Heart left ventricle (tissue), 16 donors: Measurements from ENCODE around the gene TNRC6B. TPM values are rescaled to one million over a fixed set of nuclear protein-coding genes. Genes with fewer than 3 reads are reported as not detected.

Source experiments
- ATAC-seq, 4 donors: fragments of 200-7000 bp; cut with Tn5 transposase; one replicate each; pipeline ENCODE4 v1.9.1; 2020 to 2022; ENCODE audit warnings: moderate library complexity in 4 of 4, mild to moderate bottlenecking in 3 of 4, moderate number of reproducible peaks in 1 of 4
- DNase-seq, 5 donors: peaks; one replicate each; pipeline ENCODE4 v3.0.0-alpha.2; 2020
- H3K27ac ChIP-seq, 12 donors: fragments of 200-600 bp; sonication (generic) in 4 of 12; one replicate each; pipeline versions ENCODE4 v1.5.0 to v1.8.0; 2016 to 2022; ENCODE audit warnings: mild to moderate bottlenecking in 2 of 12
- H3K27me3 ChIP-seq, 9 donors: fragments of 200-600 bp; sonication (generic) in 2 of 9; one replicate each; pipeline versions ENCODE4 v1.5.1 to v1.8.0; 2016 to 2022; ENCODE audit warnings: mild to moderate bottlenecking in 3 of 9
- H3K36me3 ChIP-seq, 9 donors: fragments of 200-600 bp; sonication (generic) in 2 of 9; one replicate each; pipeline versions ENCODE4 v1.5.0 to v1.8.0; 2018 to 2022; ENCODE audit warnings: mild to moderate bottlenecking in 2 of 9
- H3K4me1 ChIP-seq, 12 donors: fragments of 200-600 bp; sonication (generic) in 4 of 12; one replicate each; pipeline versions ENCODE4 v1.5.0 to v1.8.0; 2016 to 2022; ENCODE audit warnings: mild to moderate bottlenecking in 3 of 12
- H3K4me3 ChIP-seq, 12 donors: fragments of 200-600 bp; sonication (generic) in 4 of 12; one replicate each; pipeline versions ENCODE4 v1.5.0 to v1.8.0; 2017 to 2022; ENCODE audit warnings: mild to moderate bottlenecking in 9 of 12, moderate library complexity in 4 of 12
- H3K9me3 ChIP-seq, 12 donors: fragments of 200-600 bp; sonication (generic) in 4 of 12; one replicate each; pipeline versions ENCODE4 v1.5.0 to v1.8.0; 2016 to 2022; ENCODE audit warnings: mild to moderate bottlenecking in 1 of 12
- POLR2A ChIP-seq, 2 donors: fragments of 450-650 bp; IDR thresholded peaks; one replicate each; pipeline ENCODE4 v1.6.1; 2017; ENCODE audit warnings: antibody characterized with exemption in 2 of 2, mild to moderate bottlenecking in 2 of 2, moderate library complexity in 2 of 2
- WGBS, 4 donors: extraction: QIAGEN DNeasy Blood & Tissue Kit in 2 of 4; methylation state at CpG; one replicate each; pipeline versions ENCODE4 v1.1.5 to v1.1.7; 2013 to 2018; 5-methylcytosine and 5-hydroxymethylcytosine counted together
- intact Hi-C, 10 donors: fragments of 100-400 bp; cut with DNase I; formaldehyde crosslinking; loops; one replicate each; pipeline versions ENCODE4 v1.11.1 to v1.14.2; 2022
- polyA plus RNA-seq, 2 donors: library from polyadenylated mRNA; stranded (reverse); fragments of 200-250 nt; gene quantifications; one replicate each; pipeline ENCODE4 v1.2.3, GENCODE V29; 2013
- total RNA-seq, 9 donors: library from RNA; depleted of rRNA in 2 of 9; stranded (reverse); fragments of >200 nt in 2 of 9; fragmentation: NEBNext Ultra II Directional in 3 of 9; extraction: Animal tissue kit (Norgen Biotek cat#: 25700) in 3 of 9; gene quantifications; one replicate each; pipeline versions ENCODE4 v1.1.0 to v1.2.4, GENCODE V29; 2016 to 2023
- TF ChIP-seq, protein P1 (sequence below), 12 donors: fragments of 200-600 bp; sonication (generic) in 4 of 12; IDR thresholded peaks; one replicate each; pipeline versions ENCODE4 v1.5.0 to v1.8.0; 2018 to 2022; ENCODE audit warnings: antibody characterized with exemption in 12 of 12, mild to moderate bottlenecking in 5 of 12
- donor health status: ischemic (EF 13 %, LVEDD 7.1; RV severe dilation, severe dysfunction).
- donor health status: healthy with polysubstance abuse.
- donor health status: DM: no; HTN: yes; CAD: no.
- donor health status: DM: no; HTN: no; CAD: no.
- donor health status: ischemic (EF 25% LVEDD 6.9; RV normal size, moderate dysfunction).
- donor health status: ischemic (EF 25% LVEDD 5.7; RV mildly dilated, moderate dysfunction).
- donor health status: healthy.
- donor health status: DM: yes; HTN: yes; CAD: no.
- donor health status: ischemic (EF 35%, LVEDD 5.7; RV mildly dilated, moderate dysfunction).
- donor health status: nonischemic (EF 11% LVEDD 7.7; RV severe dilation, severe dysfunction).
- donor health status: DM: yes; HTN: yes; CAD: no.
- donor health status: PGD.
- donor health status: ischemic (EF 29% LVEDD 5.4; RV normal size, mild dysfunction).
- donor health status: nonischemic (EF 23%, LVEDD 6.1; RV moderate dilation, normal function).

The TNRC6B gene
- total and polyA plus RNA-seq, 11 donors = 13.2 to 62.4 (median 39.3) TPM

DNA sequence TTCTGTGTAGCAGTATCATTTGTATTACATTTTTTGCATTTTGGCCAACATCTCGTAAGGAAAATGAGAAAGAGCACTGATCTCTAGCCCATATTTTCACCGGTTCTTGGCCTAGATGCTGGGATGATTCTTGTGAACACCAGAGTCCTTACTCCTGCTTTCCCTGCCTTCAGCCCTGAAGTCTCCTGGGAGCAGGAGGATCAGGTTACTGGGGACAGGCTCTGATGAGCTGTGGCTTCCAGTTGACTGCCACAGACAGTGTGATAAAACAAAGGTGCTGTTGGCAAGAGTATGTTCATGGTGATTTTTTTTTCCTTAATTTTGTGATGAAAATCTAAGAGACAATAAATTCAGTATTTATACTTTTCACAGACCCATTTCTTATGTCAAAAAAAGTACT, 134.3 kb downstream of the TNRC6B start:
- Histone ChIP-seq H3K4me3 (no peak overlapping the region), H3K27ac (no peak overlapping the region), H3K9me3 (no peaks in the 10 kb centered on the region), H3K4me1 (peaks cover 0 to 18% (median 0%) of the 10 kb centered on the region in 12 donors), H3K36me3 (peaks cover 0 to 100% (median 99%) of the 10 kb centered on the region in 9 donors), H3K27me3 (no peaks in the 10 kb centered on the region)
- TF ChIP-seq POLR2A (IDR thresholded peaks at IDR 0.05) = no peak
- WGBS, 4 donors = 91 to 95% (median 94%) methylated on average over 2 of the region's 2 CpGs
- no peak for DNase-seq
- intact Hi-C loops = no loop called here
- ATAC-seq = no peak

DNA sequence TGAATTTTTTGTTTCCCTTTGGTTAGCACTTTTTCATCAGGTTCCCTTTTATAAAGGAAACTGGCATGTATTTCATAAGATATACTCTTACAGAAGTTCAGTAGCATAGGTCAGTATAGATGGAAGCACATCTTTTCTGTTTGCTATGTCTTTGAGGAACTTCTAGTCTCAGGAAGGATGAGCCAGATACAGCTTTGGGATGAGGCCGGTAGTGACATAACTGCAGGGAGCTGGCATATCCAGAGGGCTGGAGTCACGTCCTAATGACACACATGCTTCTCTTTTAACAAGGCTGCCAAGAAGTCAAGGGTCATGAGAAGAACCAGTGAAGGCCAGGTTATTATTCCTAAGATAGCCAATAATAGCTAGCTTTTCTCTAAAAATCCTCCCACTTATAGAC, 135.3 kb downstream of the TNRC6B start:
- intact Hi-C loops = no loop called here
- Histone ChIP-seq H3K4me3 (no peak overlapping the region), H3K9me3 (no peaks in the 10 kb centered on the region), H3K27me3 (no peaks in the 10 kb centered on the region), H3K4me1 (peaks cover 0 to 18% (median 0%) of the 10 kb centered on the region in 12 donors), H3K36me3 (peaks cover 0 to 100% (median 100%) of the 10 kb centered on the region in 9 donors), H3K27ac (peak overlapping the region in 1 of 12 donors; percentile 17)
- WGBS, 4 donors = 33 to 63% (median 43%) methylated on average over 2 of the region's 2 CpGs
- DNase-seq (no peak), ATAC-seq (no peak)
- no peak for TF ChIP-seq POLR2A (IDR thresholded peaks at IDR 0.05)
- TF ChIP-seq, protein P1, sequence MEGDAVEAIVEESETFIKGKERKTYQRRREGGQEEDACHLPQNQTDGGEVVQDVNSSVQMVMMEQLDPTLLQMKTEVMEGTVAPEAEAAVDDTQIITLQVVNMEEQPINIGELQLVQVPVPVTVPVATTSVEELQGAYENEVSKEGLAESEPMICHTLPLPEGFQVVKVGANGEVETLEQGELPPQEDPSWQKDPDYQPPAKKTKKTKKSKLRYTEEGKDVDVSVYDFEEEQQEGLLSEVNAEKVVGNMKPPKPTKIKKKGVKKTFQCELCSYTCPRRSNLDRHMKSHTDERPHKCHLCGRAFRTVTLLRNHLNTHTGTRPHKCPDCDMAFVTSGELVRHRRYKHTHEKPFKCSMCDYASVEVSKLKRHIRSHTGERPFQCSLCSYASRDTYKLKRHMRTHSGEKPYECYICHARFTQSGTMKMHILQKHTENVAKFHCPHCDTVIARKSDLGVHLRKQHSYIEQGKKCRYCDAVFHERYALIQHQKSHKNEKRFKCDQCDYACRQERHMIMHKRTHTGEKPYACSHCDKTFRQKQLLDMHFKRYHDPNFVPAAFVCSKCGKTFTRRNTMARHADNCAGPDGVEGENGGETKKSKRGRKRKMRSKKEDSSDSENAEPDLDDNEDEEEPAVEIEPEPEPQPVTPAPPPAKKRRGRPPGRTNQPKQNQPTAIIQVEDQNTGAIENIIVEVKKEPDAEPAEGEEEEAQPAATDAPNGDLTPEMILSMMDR (IDR thresholded peaks at IDR 0.05) = no peak

DNA sequence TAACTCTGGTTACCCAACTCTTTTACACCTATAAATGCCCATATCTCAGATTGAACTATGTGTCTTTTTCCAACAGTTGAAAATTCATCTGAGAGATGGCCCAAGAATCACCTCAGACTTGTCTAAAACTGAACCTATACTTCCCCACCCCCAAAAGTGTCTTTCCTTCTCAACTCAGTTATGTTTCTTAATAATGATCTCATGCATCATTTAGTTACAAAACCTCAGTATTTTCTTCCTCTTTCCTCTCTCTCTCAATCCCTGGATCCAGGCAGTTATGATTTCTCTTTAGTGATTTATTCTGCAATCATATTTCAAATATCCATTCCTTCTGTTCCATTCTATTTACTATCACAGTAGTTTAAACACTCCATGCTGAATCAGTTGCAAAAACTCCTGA, 136.3 kb downstream of the TNRC6B start:
- Histone ChIP-seq H3K4me3 (no peak overlapping the region), H3K27me3 (no peaks in the 10 kb centered on the region), H3K4me1 (peaks cover 0 to 18% (median 0%) of the 10 kb centered on the region in 12 donors), H3K9me3 (no peaks in the 10 kb centered on the region), H3K27ac (no peak overlapping the region), H3K36me3 (peaks cover 0 to 100% (median 100%) of the 10 kb centered on the region in 9 donors)
- ATAC-seq (no peak), DNase-seq (no peak)
- no peak for TF ChIP-seq POLR2A (IDR thresholded peaks at IDR 0.05)
- TF ChIP-seq, protein P1 (IDR thresholded peaks at IDR 0.05) = no peak
- intact Hi-C loops = no loop called here

DNA sequence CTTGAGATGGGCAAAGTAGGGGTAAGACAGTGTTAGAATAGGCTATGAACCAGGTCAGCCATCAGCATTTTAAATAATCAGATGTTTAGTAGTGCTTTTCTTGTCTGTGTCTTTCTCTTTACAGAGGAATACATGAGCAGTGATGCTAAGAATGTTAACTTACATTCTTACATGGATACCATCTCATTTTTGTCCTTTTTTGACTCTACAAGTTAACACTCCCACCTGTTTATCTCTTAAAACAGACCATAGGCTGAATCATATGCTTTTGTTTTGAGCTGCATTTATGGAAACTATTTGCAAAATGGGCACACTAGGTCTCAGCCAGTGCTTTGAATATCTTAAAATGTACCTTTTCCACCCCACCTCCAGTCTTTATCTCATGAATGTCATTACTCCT, 143.0 kb downstream of the TNRC6B start:
- no peak for DNase-seq
- H3K36me3 ChIP-seq = peaks cover 0 to 100% (median 94%) of the 10 kb centered on the region in 9 donors

More for the DNA sequence above, 143.0 kb downstream of the TNRC6B start:
- Histone ChIP-seq H3K4me1 (no peaks in the 10 kb centered on the region), H3K27ac (no peak overlapping the region), H3K27me3 (no peaks in the 10 kb centered on the region), H3K4me3 (no peak overlapping the region), H3K9me3 (no peaks in the 10 kb centered on the region)
- intact Hi-C loops = loop anchor here in 1 of 10 donors (5.0 kb wide), 1 partner anchor 33 kb away; no protein-coding TSS in a partner anchor
- TF ChIP-seq, protein P1 (IDR thresholded peaks at IDR 0.05) = no peak
- TF ChIP-seq POLR2A (IDR thresholded peaks at IDR 0.05) = no peak
- ATAC-seq = no peak
